Tibial nerve (tissue), 4 donors: ENCODE results near the gene EEF2. TPM values are rescaled to one million over a fixed set of nuclear protein-coding genes. Genes with fewer than 3 reads are reported as not detected.
"Not testable (repeated sequence)": the region's sequence is repeated elsewhere in the genome, so short reads cannot be mapped to it uniquely, and the experiment has no call there.

ENCODE experiments used
- DNase-seq, 2 donors: peaks; one replicate each; pipeline ENCODE4 v3.0.0-alpha.2; 2019; ENCODE audit warnings: low spot score in 2 of 2
- H3K27ac ChIP-seq, 4 donors: fragments of 200-600 bp; sonication (generic) in 3 of 4; one replicate each; pipeline ENCODE4 v1.5.1; 2017 to 2019; ENCODE audit warnings: mild to moderate bottlenecking in 1 of 4
- H3K27me3 ChIP-seq, 2 donors: fragments of 200-600 bp; sonication (generic) in 1 of 2; one replicate each; pipeline versions ENCODE4 v1.5.1 to v1.6.0; 2017 to 2019
- H3K36me3 ChIP-seq, 3 donors: fragments of 200-600 bp; sonication (generic); one replicate each; pipeline ENCODE4 v1.5.1; 2018 to 2019
- H3K4me1 ChIP-seq, 4 donors: fragments of 200-600 bp; sonication (generic) in 3 of 4; one replicate each; pipeline ENCODE4 v1.5.1; 2017 to 2019
- H3K4me3 ChIP-seq, 4 donors: fragments of 200-600 bp; sonication (generic) in 3 of 4; one replicate each; pipeline ENCODE4 v1.5.1; 2017 to 2019; ENCODE audit warnings: mild to moderate bottlenecking in 1 of 4, moderate library complexity in 1 of 4
- H3K9me3 ChIP-seq, 4 donors: fragments of 200-600 bp; sonication (generic) in 3 of 4; one replicate each; pipeline ENCODE4 v1.5.1; 2017 to 2019
- EP300 ChIP-seq, 2 donors: sonication (generic); formaldehyde crosslinking; IDR thresholded peaks; one replicate each; pipeline ENCODE4 v1.6.1; 2017; ENCODE audit warnings: antibody characterized with exemption in 2 of 2, mild to moderate bottlenecking in 1 of 2
- POLR2A ChIP-seq, 2 donors: fragments of 450-650 bp; IDR thresholded peaks; one replicate each; pipeline ENCODE4 v1.6.1; 2017; ENCODE audit warnings: antibody characterized with exemption in 2 of 2, mild to moderate bottlenecking in 2 of 2, moderate library complexity in 2 of 2
- WGBS, 2 donors: methylation state at CpG; one replicate each; pipeline ENCODE4 v1.1.5; 2018; 5-methylcytosine and 5-hydroxymethylcytosine counted together
- total RNA-seq, 4 donors: library from RNA; depleted of rRNA; stranded (reverse); fragments of >200 nt; gene quantifications; one replicate each; pipeline ENCODE4 v1.1.0, GENCODE V29; 2016
- TF ChIP-seq, protein P1 (sequence below), 5 experiments: fragments of 200-600 bp in 3 of 5; fragments of 450-650 bp in 2 of 5; sonication (generic) in 3 of 5; IDR thresholded peaks; one replicate each; pipeline ENCODE4 v1.5.1; 2016 to 2019; ENCODE audit warnings: antibody characterized with exemption in 5 of 5, mild to moderate bottlenecking in 3 of 5, moderate library complexity in 2 of 5

The EEF2 gene
- total RNA-seq, 4 donors from 2014 or later: 1,233 to 1,650 (median 1,549) TPM

DNA sequence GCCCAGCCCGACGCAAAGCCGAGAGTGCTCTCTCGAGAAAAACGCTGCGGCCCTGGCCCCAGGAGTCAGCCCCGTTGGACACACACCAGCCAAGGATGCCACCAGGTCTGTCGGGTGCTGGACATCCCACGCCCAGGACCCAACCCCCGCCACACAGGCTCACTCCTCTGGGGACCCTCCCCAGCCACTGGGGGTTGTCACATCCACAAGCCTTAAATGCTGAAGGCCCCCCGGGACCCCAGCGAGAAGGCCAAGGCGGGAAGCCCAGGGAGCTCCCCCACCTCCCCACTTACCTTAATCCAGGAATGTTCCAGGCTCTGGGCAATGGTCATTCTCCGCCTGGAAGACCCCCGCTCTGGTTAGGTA, 25.5 kb downstream of the EEF2 start:
- no peaks in the 10 kb centered on the region for H3K9me3 ChIP-seq
- TF ChIP-seq EP300 (IDR thresholded peaks at IDR 0.05): no peak
- TF ChIP-seq, protein P1, sequence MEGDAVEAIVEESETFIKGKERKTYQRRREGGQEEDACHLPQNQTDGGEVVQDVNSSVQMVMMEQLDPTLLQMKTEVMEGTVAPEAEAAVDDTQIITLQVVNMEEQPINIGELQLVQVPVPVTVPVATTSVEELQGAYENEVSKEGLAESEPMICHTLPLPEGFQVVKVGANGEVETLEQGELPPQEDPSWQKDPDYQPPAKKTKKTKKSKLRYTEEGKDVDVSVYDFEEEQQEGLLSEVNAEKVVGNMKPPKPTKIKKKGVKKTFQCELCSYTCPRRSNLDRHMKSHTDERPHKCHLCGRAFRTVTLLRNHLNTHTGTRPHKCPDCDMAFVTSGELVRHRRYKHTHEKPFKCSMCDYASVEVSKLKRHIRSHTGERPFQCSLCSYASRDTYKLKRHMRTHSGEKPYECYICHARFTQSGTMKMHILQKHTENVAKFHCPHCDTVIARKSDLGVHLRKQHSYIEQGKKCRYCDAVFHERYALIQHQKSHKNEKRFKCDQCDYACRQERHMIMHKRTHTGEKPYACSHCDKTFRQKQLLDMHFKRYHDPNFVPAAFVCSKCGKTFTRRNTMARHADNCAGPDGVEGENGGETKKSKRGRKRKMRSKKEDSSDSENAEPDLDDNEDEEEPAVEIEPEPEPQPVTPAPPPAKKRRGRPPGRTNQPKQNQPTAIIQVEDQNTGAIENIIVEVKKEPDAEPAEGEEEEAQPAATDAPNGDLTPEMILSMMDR (IDR thresholded peaks at IDR 0.05): no peak
- no peak for TF ChIP-seq POLR2A (IDR thresholded peaks at IDR 0.05)
- H3K27ac ChIP-seq: no peak overlapping the region
- WGBS, 2 donors: 92 to 94% methylated on average over 13 to 14 of the region's 15 CpGs
- no peaks in the 10 kb centered on the region for H3K4me1 ChIP-seq
- peaks cover 14 to 94% (median 56%) of the 10 kb centered on the region in 3 donors for H3K36me3 ChIP-seq
- no peak for DNase-seq
- no peak overlapping the region for H3K4me3 ChIP-seq
- no peaks in the 10 kb centered on the region for H3K27me3 ChIP-seq

DNA sequence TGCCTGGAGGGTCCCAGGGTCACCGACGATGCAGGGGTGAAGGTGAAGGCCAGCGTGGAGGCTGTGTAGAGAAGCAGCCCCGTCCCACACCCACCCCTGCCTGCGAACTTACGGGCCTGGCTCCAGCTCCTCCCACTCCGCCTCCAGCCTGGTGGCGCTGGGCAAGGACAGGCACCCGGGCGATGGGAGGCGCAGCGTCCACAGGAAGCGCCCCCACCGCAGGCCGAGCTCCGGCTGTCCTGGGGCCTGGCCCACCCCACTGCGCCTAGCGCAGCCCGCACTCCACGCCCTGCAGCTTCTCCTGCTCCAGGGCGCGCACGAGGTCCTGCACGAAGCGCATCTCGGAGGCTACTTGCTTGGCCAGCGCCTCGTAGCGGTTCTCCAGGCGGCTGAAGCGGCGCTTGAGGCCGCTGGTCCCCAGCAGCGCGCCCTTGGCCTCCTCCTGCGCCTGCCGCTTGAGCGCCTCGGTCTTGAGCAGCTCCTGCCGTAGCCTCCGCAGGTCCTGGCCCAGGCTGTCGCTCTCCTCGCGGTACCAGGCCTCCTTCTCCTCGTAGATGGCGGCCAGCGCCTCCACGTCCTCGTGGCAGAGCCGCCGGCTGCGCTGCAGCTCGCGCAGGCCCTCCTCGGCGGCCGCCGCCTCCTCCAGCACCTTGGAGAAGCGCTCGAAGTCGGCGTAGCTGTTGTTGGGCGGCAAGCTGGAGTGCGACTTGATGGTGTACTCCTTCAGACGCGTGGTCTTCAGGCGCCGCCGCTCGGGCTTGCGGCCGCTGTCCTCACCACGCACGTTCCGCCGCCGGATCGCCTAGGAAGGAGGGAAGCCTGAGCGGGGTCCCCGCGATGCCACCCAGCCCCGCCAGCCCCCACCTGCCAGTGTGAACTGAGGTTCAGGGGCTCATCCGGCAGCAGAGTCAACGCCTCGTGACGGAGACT, 26.2 kb downstream of the EEF2 start:
- no peak overlapping the region for H3K27ac ChIP-seq
- 96% methylated on average over 61 to 86 of the region's 86 CpGs for WGBS, 2 donors
- no peaks in the 10 kb centered on the region for H3K27me3 ChIP-seq
- DNase-seq: no peak
- TF ChIP-seq, protein P1 (IDR thresholded peaks at IDR 0.05): no peak
- TF ChIP-seq POLR2A (IDR thresholded peaks at IDR 0.05) (no peak), EP300 (IDR thresholded peaks at IDR 0.05) (no peak)
- no peaks in the 10 kb centered on the region for H3K4me1 ChIP-seq
- H3K9me3 ChIP-seq: no peaks in the 10 kb centered on the region
- H3K4me3 ChIP-seq: no peak overlapping the region
- H3K36me3 ChIP-seq: peaks cover 14 to 87% (median 55%) of the 10 kb centered on the region in 3 donors

DNA sequence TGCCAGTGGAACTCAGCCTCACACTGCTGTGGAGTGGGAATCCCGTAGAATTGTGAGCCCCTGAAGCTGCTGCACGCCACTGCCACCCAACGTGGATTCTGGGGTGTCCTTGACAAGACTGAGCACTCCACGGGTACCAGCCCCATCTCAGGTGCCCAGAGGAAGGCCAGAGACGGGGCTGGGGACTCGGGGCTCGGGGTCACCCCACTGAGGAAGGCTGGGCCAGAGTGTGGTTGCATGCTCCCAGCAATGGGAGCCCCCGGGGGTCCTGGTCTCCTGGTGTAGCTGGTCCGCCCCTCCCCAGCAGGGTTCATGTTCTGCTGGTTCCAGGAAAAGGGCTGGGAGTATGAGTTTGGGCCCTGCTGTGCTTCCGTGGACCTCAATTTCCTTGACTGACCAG, 29.6 kb downstream of the EEF2 start:
- H3K27me3 ChIP-seq: no peaks in the 10 kb centered on the region
- no peaks in the 10 kb centered on the region for H3K9me3 ChIP-seq
- WGBS, 2 donors: 86 to 87% methylated on average over 6 to 9 of the region's 10 CpGs
- H3K36me3 ChIP-seq: peaks cover 2 to 54% (median 29%) of the 10 kb centered on the region in 3 donors
- H3K4me3 ChIP-seq: no peak overlapping the region
- peaks cover 0 to 14% (median 0%) of the 10 kb centered on the region in 4 donors for H3K4me1 ChIP-seq
- TF ChIP-seq POLR2A (IDR thresholded peaks at IDR 0.05) (no peak), EP300 (IDR thresholded peaks at IDR 0.05) (no peak)
- TF ChIP-seq, protein P1 (IDR thresholded peaks at IDR 0.05): no peak
- H3K27ac ChIP-seq: no peak overlapping the region
- DNase-seq: no peak

DNA sequence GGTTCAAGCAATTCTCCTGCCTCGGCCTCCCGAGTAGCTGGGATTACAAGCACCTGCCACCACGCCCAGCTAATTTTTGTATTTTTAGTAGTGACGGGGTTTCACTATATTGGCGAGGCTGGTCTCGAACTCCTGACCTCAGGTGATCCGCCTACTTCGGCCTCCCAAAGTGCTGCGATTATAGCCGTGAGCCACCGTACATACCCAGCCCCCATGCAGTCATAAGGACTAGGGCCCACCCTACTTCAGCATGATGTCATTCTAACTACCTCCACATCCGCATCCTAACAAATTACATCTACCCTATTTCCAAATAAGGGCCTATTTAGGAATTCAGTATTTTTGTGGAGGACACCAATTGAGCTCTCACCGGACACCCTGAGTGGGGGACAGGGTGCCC, 30.0 kb downstream of the EEF2 start:
- not testable (repeated sequence) for H3K27ac ChIP-seq, H3K9me3 ChIP-seq, H3K4me3 ChIP-seq, H3K27me3 ChIP-seq, DNase-seq
- H3K36me3 ChIP-seq: peaks cover 2 to 50% (median 25%) of the 10 kb centered on the region in 3 donors
- WGBS, 2 donors: 83 to 86% methylated on average over 13 of the region's 13 CpGs
- peaks cover 0 to 17% (median 0%) of the 10 kb centered on the region in 4 donors for H3K4me1 ChIP-seq

DNA sequence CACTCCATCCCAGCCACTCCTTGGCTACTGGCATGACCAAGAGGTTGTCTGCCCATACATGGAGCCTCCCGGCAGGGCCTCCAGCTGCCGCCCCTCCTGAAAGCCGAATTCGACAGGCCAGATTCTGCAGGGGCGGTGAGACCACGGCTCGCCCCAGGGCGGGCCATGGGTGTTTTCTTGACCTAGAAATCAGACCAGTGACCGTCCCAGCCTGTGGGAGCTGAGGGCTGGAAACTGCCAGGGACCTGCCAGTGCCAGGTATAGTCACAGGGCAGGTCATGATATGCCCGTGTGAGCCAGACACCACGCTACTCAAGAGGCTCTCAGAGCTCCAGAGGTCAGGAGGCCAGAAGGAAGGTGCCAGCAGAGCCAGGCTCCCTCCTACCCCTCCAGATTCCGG, 31.2 kb downstream of the EEF2 start:
- Histone ChIP-seq H3K27ac (no peak overlapping the region), H3K27me3 (no peaks in the 10 kb centered on the region), H3K36me3 (peaks cover 2 to 38% (median 13%) of the 10 kb centered on the region in 3 donors), H3K9me3 (no peaks in the 10 kb centered on the region), H3K4me1 (peaks cover 0 to 21% (median 0%) of the 10 kb centered on the region in 4 donors), H3K4me3 (no peak overlapping the region)
- 80 to 82% methylated on average over 6 to 12 of the region's 12 CpGs for WGBS, 2 donors
- no peak for DNase-seq
- TF ChIP-seq POLR2A (IDR thresholded peaks at IDR 0.05) (no peak), EP300 (IDR thresholded peaks at IDR 0.05) (no peak)
- TF ChIP-seq, protein P1 (IDR thresholded peaks at IDR 0.05): no peak

DNA sequence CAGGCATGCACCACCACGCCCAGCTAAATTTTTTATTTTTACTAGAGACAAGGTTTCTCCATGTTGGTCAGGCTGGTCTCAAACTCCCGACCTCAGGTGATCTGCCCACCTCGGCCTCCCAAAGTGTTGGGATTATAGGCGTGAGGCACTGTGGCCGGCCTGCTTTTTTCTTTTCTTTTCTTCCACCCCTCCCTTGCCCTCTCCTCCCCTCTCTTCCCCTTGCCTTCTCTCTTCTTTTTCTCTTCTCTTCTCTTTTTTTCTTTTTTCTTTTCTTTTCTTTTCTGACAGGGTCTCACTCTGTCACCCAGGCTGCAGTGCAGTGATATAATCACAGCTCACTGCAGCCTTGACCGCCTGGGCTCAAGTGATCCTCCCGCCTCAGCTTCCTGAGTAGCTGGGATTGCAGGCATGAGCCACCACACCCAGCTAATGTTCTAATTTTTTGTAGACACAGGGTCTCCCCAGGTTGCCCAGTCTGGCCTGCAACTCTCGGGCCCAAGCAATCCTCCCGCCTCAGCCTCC, 32.4 kb downstream of the EEF2 start:
- not testable (repeated sequence) for DNase-seq, H3K27me3 ChIP-seq, H3K4me3 ChIP-seq, H3K9me3 ChIP-seq, H3K27ac ChIP-seq
- H3K4me1 ChIP-seq: peaks cover 0 to 21% (median 0%) of the 10 kb centered on the region in 4 donors
- H3K36me3 ChIP-seq: peaks cover 0 to 25% (median 2%) of the 10 kb centered on the region in 3 donors
- WGBS, 2 donors: 80 to 86% methylated on average over 9 of the region's 9 CpGs
